Measurements from ENCODE around the gene RHOC. TPM values are rescaled to one million over a fixed set of nuclear protein-coding genes. Genes with fewer than 3 reads are reported as not detected.

RHOC gene
- total RNA-seq, 2 donors from 2014 or later, result 272 to 373 TPM

- DNase-seq (ENCODE audit: low spot score), result peak; percentile 25
- peak in 2 of 4 experiments; percentile 52 to 66 for TF ChIP-seq CTCF (IDR thresholded peaks at IDR 0.05)
- TF ChIP-seq POLR2AphosphoS5 (IDR thresholded peaks at IDR 0.05), result peak; percentile 29
- TF ChIP-seq POLR2A (IDR thresholded peaks at IDR 0.05), result no peak
- peak overlapping the region; percentile 66 to 75 for H3K4me3 ChIP-seq
- H3K9me3 ChIP-seq, result no peaks in the 10 kb centered on the region
- H3K27me3 ChIP-seq (replicated peaks; ENCODE audit: insufficient read depth), result no peaks in the 10 kb centered on the region
- 4% methylated on average over 18 of the region's 18 CpGs for WGBS
- H3K27ac ChIP-seq, result peak overlapping the region; percentile 94
- H3K4me1 ChIP-seq (replicated peaks), result no peaks in the 10 kb centered on the region
- intact Hi-C loops (cut with DNase I), result loop anchor here (2.0 to 10.0 kb wide), 3 partner anchors 25 to 169 kb away; partner anchors contain the start of genes CAPZA1, ST7L and WNT2B
- H3K36me3 ChIP-seq, result peaks cover 0 to 8% of the 10 kb centered on the region in 2 donors
These were observed 33.1 kb downstream of the RHOC start for GRCh38 chr1:112673592-112674439.

- peaks cover 0 to 8% of the 10 kb centered on the region in 2 donors for H3K36me3 ChIP-seq
- no peak overlapping the region for H3K4me3 ChIP-seq
- TF ChIP-seq POLR2A (IDR thresholded peaks at IDR 0.05) (no peak), POLR2AphosphoS5 (IDR thresholded peaks at IDR 0.05) (no peak), CTCF (IDR thresholded peaks at IDR 0.05) (no peak)
- H3K4me1 ChIP-seq (replicated peaks), result no peaks in the 10 kb centered on the region
- intact Hi-C loops (cut with DNase I), result loop anchor here (10.0 kb wide), 1 partner anchor 168 kb away; the partner anchor contains the start of gene WNT2B
- 89% methylated on average over 1 of the region's 1 CpG for WGBS
- no peaks in the 10 kb centered on the region for H3K9me3 ChIP-seq
- H3K27ac ChIP-seq, result no peak overlapping the region
- H3K27me3 ChIP-seq (replicated peaks; ENCODE audit: insufficient read depth), result no peaks in the 10 kb centered on the region
- DNase-seq (ENCODE audit: low spot score), result no peak
These were observed 34.1 kb downstream of the RHOC start for GRCh38 chr1:112672842-112673241.

- Histone ChIP-seq H3K4me3 (no peak overlapping the region), H3K27ac (no peak overlapping the region), H3K9me3 (no peaks in the 10 kb centered on the region), H3K4me1 (replicated peaks) (no peaks in the 10 kb centered on the region), H3K36me3 (peaks cover 4 to 8% of the 10 kb centered on the region in 2 donors), H3K27me3 (replicated peaks; ENCODE audit: insufficient read depth) (no peaks in the 10 kb centered on the region)
- WGBS, result 76% methylated on average over 2 of the region's 2 CpGs
- DNase-seq (ENCODE audit: low spot score), result no peak
- intact Hi-C loops (cut with DNase I), result loop anchor here (10.0 kb wide), 1 partner anchor 167 kb away; the partner anchor contains the start of gene WNT2B
- no peak for TF ChIP-seq POLR2A (IDR thresholded peaks at IDR 0.05)
- no peak for TF ChIP-seq POLR2AphosphoS5 (IDR thresholded peaks at IDR 0.05)
- TF ChIP-seq CTCF (IDR thresholded peaks at IDR 0.05), result no peak
These were observed 34.9 kb downstream of the RHOC start for GRCh38 chr1:112672009-112672408.

GRCh38 chr1:112666946-112667345 is 40.0 kb downstream of the RHOC start:
- Histone ChIP-seq H3K4me3 (no peak overlapping the region), H3K9me3 (no peaks in the 10 kb centered on the region), H3K36me3 (peaks cover 4 to 8% of the 10 kb centered on the region in 2 donors), H3K4me1 (replicated peaks) (no peaks in the 10 kb centered on the region), H3K27ac (no peak overlapping the region), H3K27me3 (replicated peaks; ENCODE audit: insufficient read depth) (no peaks in the 10 kb centered on the region)
- TF ChIP-seq POLR2A (IDR thresholded peaks at IDR 0.05), result no peak
- no peak for TF ChIP-seq POLR2AphosphoS5 (IDR thresholded peaks at IDR 0.05)
- TF ChIP-seq CTCF (IDR thresholded peaks at IDR 0.05), result no peak
- intact Hi-C loops (cut with DNase I), result no loop called here
- 90% methylated on average over 2 of the region's 2 CpGs for WGBS
- no peak for DNase-seq (ENCODE audit: low spot score)

All from prostate gland (tissue), 2 donors.